ENCODE results near the gene NBEAL2.

The NBEAL2 gene

DNA sequence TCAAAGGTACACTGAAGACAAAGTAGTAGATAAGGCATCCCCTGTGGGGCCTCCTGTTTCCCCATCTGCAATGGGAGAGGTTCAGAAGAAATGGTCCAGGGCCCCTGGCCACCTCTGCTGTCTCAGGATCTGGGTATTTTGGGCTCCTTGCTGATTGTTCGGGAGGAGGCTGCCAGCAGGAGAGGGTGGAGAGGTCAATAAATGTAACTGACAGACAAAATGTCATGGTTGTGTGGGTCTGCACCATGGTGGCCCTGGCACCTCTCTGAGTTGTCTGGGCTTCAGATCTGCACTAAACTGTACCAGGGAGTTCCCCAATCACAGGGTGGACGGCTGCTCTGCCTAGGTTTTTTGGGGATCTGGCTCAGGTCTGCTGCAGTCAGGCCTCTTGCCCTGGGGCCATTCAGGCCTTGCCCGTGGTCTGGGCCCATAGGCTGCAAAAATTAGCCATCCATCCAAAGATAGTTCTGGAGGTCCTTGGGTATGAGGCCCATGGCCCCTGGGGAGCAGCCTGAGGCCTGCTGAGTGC is 7.4 kb downstream of the NBEAL2 start:
- DNase-seq (ENCODE audit: low spot score), result no peak

DNA sequence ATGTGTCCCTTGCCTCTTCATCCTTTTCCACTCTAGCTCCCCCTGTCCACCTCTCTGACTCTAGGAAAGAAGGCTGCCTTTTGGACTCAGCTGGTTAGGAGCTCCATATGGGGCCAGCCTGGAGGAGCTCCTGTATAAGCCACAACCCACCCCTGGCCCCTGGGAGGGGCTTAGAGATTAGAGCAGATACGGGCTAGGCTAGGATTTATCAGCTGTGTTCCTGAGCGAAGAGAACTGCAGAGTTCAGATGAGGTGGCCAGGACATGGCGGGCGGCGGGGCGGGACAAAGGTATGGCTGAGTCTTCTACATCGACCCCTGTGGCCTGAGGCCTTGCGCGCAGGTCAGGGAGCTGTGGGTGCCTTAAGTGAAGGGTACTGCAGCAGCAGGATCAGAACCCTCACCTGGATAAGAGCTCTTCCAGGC is 7.9 kb downstream of the NBEAL2 start:
- no peak for DNase-seq (ENCODE audit: low spot score)

DNA sequence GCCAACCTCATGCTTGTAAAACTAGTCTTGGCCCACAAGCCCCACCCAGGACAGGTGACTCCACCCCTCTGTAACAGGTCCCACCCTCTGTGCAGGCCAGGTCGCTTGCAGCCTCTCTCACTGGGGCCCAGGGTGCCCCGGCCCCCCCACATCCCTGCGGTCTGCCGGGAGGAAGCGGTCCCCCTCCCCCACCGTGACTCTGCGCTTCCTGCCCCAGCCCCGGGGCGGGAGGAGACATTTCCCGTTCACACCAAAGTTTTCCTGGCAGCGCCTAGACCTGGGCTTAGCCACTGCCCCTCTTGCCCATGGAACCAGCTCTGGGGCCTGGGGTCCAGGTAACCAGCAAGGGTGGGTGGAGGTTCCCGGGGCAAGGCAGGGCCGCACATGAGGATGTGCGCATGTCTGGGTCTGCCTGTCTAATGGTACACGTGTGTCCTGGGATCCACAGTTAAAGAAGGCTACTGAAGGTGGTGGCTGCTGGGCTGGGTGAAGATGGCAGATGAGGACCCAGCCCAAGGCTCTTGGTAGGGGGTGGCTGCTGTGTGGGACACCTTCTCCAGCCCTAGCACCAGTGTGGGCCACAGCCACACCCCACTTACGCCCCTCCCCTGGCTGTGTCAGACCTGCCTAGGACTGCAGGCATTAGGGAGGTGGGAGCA is 8.4 kb downstream of the NBEAL2 start:
- no peak for DNase-seq (ENCODE audit: low spot score)

DNA sequence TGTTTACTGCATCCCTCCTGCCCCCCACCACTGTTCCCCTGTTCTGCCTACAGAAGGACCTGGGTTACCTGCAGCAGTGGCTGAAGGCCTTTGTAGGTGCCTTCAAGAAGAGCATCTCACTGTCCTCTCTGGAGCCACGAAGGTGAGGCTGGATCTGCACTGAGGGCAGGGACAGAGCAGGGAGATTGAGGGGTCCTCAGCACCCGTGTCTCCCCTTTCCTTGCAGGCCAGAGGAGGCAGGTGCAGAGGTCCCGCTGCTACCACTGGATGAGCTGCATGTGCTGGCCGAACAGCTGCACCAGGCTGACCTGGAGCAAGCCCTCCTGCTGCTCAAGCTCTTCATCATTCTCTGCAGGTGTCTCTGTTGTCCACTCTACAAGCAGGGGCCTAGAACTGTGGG is 9.2 kb downstream of the NBEAL2 start:
- no peak for DNase-seq (ENCODE audit: low spot score)

DNA sequence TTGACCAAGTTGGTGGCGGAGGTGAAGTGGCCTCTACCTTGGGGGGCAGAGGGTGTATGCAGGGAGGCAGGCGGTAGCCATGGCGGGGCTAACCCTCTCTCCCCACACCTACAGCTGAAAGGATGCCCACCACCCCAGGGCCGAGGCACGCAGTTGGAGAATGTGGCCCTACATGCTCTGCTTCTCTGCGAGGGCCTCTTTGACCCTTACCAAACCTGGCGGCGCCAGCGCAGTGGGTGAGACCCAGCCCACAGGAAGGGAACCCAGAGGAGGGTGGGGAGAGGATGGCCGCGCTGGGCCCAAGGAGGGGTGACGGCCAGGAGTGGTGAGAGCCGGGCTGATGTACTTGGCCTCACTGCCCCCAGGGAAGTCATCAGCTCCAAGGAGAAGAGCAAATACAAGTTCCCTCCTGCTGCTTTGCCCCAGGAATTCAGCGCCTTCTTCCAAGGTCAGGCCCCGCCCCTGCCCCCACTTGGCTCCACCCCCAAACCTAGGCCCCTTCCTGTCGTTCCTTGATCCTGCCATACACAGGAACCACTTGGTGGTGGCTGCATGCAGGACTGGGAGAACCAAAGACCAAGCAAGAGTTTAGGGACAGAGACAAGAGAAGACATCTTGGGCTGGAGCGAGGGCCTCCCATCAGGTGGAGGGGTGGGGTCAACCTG is 9.8 kb downstream of the NBEAL2 start:
- no peak for DNase-seq (ENCODE audit: low spot score)

DNA sequence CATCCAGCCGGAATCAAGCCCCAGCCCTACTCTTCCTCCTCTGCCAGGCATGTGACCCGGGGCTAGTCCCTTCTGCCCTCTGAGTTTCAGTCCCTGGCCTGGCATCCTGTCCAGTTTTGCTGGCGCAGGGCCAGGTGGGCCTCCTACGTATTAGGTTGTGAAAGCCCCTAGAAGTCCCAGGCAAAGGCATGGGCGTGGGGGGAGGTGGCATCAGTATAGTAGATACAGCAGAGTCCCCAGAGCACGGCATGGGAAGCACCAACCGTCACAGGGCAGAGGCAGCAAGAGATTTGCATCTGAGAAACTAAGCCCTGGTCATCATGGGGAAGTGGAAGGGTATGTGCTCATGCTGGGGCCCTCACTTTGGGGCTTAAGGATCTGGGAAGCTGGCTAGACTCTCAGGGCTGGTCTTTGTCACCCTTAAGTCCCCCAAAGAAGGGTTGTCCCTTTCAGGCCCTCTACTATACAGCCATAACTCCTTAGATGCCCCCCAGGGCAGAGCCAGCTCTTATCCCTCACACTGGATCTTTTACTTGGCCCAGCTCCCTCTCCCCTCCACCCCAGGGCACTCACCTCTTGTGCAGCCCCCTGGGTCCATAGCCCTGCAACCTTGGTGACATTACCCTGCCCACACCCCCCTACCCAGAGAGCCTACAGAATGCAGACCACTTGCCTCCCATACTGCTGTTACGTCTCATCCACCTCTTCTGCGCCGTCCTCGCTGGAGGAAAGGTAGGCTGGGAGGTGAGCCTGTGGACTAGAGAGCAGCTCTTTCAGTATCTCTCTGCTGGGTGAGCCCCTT is 11.3 kb downstream of the NBEAL2 start:
- no peak for DNase-seq (ENCODE audit: low spot score)

DNA sequence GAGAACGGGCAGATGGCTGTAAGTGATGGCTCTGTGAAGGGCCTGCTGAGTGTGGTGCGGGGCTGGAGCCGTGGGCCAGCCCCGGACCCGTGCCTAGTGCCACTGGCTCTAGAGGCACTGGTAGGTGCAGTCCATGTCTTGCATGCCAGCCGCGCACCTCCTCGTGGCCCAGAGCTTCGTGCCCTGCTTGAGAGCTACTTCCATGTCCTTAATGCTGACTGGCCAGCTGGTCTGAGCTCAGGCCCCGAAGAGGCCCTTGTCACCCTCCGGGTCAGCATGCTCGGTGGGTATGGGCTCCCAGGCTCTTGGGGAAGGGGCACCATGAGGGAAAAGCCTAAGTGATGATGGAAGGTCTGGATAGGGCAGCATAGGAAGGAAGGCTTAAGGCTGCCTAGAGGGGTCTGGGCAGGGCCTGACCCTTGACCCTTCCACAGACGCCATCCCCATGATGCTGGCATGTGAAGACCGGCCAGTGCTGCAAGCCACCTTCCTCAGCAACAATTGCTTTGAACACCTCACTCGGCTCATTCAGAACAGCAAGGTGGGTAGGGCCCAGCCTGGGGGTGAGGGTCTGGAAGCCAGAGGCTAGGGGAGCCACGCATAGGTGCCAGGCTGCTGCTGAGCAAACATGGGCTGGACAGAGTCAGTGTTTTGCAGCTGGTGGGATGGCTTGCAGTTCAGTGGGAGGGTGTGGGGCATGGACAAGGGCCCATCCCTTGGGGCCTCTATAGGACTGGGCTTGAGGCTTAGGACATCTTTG is 12.1 kb downstream of the NBEAL2 start:
- DNase-seq (ENCODE audit: low spot score), result no peak

DNA sequence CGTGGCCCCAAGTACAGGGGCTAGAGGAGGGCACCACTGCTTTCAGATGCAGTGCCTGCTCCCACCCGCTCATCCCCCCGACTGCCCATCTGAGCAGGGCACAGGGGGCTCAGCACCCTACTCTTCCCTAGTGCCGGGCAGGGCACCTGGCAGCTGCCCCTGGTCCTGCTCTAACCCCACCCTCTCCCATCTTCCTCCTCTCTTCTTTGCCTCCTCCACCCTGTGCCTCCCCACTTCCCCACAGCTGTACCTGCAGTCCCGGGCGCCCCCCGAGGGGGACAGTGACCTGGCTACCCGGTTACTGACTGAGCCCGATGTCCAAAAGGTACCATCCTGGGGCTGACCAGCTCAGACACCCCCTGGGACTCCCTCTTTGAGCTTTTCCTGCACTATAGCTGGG is 12.8 kb downstream of the NBEAL2 start:
- DNase-seq (ENCODE audit: low spot score), result no peak

DNA sequence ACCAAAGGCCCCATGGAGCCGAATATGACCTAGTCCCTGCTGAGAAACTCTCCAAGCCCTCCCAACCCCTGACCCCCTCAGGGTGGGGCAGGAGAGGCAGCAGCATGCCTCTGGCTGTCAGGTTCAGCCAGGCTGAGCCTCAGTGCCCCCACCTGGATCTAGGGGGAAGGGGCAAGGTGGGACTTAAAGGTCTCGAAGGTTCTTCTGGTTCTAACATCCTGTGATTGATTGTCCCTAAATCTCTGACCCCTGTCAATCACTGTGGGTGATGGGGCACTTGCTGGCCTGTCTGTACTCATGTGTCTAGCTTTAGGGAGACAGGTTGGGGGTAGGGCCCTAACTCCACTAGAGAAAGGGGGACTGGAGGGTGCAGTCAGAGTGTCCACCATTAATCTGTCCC is 13.8 kb downstream of the NBEAL2 start:
- DNase-seq (ENCODE audit: low spot score), result no peak

DNA sequence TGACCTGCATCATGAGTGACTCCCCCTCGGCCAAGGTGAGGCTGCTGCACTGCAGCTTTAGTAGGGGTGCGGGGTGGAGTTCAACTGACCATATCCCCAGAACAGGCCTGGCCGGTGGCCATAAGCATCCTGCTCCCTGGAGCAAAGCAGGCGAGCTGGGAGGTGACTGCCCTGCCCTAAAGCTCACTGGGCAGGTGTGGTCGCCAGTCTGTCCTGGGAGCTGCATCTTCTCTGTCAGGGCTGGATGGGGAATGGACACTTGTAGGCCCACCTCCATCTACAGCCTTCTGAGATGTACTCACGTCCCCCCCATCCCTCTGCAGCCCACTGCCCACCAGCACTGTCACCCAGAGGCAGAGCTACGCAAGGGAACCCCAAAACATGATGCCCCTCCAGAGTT is 14.5 kb downstream of the NBEAL2 start:
- no peak for DNase-seq (ENCODE audit: low spot score)

DNA sequence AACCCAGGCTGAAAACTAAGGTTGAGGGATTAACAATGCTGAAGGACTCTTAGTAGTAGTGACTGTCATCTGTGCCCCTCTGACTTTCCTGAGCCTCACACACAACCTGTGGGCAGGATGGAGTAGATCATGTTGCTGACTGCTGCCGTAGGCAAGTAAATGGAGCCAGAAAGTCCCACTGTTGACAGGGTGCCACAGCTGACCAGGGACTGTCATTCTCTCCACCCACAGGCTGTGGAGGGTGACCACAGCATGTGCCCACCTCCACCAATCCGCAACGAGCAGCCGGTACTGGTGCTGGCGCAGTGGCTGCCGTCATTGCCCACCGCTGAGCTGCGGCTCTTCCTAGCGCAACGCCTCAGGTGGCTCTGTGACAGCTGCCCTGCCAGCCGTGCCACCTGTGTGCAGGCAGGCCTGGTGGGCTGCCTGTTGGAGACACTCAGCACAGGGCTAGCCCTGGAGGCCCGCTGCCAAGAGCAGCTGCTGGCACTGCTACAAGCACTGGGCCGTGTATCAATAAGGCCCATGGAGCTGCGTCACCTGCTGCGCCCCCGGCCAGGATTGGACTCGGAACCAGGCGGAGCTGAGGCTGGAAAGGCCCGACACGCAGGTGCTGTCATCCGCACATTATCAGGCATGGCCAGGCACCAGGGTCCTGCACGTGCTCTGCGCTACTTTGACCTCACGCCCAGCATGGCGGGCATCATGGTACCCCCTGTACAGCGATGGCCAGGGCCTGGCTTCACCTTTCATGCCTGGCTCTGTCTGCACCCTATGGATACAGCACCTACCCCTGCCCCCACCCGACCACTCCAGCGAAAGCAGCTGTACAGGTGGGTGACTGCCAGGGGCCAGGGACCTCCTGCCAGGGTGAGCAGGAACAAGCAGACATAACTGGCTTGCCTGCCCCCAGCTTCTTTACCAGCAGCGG is 15.6 kb downstream of the NBEAL2 start:
- no peak for DNase-seq (ENCODE audit: low spot score)

DNA sequence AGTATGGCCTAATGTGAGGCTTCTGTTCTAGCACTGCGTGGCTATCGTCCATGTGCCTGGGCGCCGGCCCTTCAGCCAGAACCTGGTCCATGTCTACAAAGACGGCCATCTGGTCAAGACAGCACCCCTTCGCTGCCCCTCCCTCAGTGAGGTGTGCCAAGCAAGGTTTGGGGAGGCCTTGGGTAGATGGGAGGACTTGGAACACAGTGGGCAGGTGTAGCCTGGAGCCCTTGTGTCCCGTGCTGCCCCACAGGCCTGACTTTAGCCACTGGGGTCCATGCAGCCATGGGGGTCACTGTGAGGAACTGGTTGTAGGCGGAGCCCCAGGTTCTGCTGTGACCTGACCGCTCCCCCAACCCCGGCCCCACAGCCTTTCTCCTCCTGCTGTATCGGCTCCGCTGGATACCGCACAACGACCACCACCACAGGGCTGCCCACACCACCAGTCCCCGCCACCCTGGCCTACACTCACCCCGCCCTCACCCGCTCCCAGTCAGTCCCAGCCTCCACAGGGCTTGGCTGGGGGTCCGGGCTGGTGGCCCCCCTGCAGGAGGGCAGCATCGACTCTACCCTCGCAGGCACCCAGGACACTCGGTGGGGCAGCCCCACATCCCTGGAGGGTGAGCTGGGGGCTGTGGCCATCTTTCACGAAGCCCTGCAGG is 16.6 kb downstream of the NBEAL2 start:
- no peak for DNase-seq (ENCODE audit: low spot score)

DNA sequence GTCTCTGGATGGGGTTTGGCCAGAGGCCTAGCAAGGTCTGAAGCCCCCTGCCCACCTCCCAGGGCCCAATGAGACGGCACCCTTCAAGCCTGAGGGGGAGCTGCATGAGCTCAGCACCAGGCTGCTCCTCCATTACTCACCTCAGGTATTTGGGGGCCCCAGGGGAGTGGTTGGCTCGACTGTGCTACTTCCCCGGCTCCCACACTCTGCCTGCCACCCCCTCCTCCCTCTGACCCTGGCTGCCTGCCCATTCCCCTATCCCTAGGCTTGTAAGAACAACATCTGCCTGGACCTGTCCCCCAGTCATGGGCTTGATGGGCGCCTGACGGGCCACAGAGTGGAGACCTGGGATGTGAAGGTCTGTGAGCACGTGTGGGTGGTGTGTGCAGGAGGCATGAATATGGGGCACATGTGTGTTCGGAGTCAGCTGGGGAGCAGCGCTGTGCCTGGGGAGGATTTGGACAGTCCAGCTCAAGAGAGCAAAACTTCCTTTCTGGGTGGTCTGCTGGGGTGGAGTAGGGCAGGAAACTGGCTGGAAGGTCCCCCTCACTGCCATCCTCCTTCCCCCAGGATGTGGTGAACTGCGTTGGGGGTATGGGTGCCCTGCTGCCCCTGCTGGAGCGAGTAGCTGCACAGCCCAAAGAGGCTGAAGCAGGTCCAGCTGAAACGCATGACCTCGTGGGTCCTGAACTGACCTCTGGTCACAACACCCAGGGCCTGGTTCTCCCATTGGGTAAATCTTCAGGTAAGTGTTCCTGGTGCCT is 17.4 kb downstream of the NBEAL2 start:
- no peak for DNase-seq (ENCODE audit: low spot score)

DNA sequence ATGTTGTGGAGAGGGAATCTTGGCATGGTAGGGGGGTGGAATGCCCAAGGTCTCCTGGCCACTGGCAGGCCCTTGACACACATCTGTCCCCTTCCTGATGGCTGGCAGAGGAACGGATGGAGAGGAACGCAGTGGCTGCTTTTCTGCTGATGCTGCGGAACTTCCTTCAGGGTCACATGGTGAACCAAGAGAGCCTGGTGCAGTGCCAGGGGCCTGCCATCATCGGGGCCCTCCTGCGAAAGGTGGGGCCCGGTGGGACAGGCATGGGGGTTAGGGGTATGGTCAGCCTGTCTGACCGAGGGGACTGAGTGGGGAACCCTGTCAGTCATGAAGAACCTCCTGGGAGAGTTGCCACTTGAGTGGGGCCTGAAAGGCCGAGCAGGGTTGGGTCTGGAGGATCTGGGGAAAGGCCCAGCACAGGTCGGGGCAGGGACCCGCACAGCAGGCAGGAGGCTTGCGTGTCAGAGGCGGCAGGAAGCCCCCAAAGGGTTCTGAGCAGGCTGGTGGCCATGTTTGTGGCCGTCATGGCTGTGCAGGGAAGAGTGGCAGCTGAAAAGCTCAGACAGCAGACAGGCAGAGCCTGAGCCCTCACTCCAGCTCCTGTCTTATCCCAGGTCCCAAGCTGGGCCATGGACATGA is 18.1 kb downstream of the NBEAL2 start:
- no peak for DNase-seq (ENCODE audit: low spot score)

DNA sequence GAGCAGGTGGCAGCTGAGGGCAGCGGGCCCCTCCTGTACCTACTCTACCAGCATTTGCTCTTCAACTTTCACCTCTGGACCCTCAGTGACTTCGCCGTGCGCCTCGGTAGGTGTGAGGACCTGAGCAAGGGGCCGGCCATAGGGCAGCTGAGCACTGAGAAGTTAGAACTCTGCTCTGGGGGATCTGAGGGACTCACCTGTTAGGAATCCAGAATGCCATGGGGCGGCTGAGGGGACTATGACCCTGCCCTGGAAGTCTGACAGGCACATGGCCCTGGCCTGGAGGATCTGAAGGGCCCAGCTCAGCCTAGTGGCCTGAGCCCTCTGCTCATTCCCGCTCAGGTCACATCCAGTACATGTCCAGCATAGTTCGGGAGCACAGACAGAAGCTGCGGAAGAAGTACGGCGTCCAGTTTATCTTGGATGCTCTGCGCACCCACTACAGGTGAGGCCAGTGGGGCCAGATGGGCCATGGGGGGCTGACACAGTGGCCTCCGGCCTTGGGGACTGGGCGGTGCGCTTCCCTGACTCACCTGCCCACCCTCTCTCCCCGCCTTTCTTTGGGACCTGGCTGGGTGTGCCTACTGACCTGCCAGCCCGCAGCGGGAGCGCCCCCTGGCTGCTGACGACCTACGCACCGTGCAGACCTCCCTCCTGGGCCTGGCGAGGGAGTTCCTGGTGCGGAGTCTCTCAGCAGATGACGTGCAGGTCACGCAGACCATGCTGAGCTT is 18.8 kb downstream of the NBEAL2 start:
- DNase-seq (ENCODE audit: low spot score), result peak; percentile 53

DNA sequence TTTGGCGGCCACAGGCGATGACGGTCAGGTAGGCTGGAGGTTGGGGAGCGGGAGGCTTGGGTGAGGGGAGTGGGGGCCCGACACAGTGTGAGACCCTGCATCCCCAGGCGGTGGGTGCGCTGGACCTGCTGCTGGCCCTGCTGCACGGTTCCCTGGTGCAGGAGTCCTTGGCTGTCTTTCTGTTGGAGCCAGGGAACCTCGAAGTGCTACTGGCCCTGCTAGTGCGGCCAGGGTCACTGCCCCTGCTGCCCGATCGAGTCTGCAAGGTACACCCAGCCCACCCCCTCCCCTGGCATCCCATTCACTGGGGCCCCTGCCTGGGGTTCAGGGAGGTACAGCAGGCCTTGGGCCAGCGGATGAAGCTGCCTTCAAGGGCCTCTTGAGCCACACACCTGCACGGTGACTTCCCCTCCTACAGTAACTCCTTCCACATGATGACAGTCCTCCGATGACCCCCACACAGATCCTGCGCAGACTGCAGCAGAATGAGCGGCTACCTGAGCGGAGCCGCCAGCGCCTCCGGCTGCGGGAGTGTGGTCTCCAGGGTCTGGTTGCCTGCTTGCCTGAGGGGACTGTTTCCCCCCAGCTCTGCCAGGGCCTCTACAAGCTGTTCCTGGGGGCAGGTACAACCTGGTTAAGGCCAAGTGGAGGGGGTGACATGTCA is 19.5 kb downstream of the NBEAL2 start:
- no peak for DNase-seq (ENCODE audit: low spot score)

DNA sequence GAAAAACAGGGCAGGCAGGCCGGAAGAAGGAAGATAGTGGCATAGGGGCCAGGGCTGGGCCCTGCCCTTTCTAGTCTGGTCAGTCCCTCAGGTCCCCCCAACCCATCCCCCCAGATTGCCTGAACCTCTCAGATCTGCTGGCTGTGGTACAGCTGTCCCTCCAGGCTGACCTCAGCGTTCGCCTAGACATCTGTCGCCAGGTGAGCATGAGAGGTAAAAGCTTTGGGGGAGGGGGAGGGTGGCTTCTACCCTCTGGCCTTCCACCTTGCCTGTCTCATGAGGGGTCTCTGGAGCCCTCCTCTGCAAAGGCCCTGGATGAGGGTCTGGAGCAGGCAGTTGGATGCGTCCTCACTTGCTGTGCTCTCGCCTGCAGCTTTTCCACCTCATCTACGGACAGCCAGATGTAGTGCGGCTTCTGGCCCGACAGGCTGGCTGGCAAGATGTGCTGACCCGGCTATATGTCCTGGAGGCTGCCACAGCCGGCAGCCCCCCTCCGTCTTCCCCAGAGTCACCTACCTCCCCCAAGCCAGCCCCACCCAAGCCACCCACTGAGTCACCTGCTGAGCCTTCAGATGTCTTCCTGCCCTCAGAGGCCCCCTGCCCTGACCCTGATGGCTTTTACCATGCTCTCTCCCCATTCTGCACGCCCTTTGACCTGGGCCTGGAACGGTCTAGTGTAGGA is 20.2 kb downstream of the NBEAL2 start:
- DNase-seq (ENCODE audit: low spot score), result no peak

All from hepatic stellate cell (primary cell).